SK-N-SH treated with all-trans-retinoic acid at 6 μM for 48 hours (cell line): Measurements from ENCODE around the gene RTBDN.

ENCODE experiments used
- ARNTL ChIP-seq: fragments of 450-650 bp; formaldehyde crosslinking; IDR thresholded peaks from 2 replicates; pipeline ENCODE4 v1.5.0; 2020; ENCODE audit warnings: low read depth, mild to moderate bottlenecking, moderate library complexity, borderline replicate concordance
- BACH2 ChIP-seq: fragments of 250-450 bp; sonication (Bioruptor Pico); IDR thresholded peaks from 2 replicates; pipeline ENCODE4 v1.9.0; 2021; ENCODE audit warnings: mild to moderate bottlenecking, borderline replicate concordance
- PPARA ChIP-seq: fragments of 250-450 bp; sonication (Bioruptor Pico); IDR thresholded peaks from 2 replicates; pipeline ENCODE4 v1.5.0; 2020; ENCODE audit warnings: mild to moderate bottlenecking, borderline replicate concordance
- RARB ChIP-seq: fragments of 250-450 bp; sonication (Bioruptor Pico); IDR thresholded peaks from 2 replicates; pipeline ENCODE4 v1.8.0; 2021; ENCODE audit warnings: mild to moderate bottlenecking, moderate library complexity
- SNAI2 ChIP-seq: fragments of 250-450 bp; sonication (Bioruptor Pico); IDR thresholded peaks from 2 replicates; pipeline ENCODE4 v1.5.0; 2020; ENCODE audit warnings: mild to moderate bottlenecking, moderate library complexity
- ZC3H10 ChIP-seq: fragments of 250-450 bp; sonication (Bioruptor Pico); IDR thresholded peaks from 2 replicates; pipeline ENCODE4 v1.5.1; 2021; ENCODE audit warnings: mild to moderate bottlenecking, moderate library complexity
- ZFP3 ChIP-seq: fragments of 250-450 bp; sonication (Bioruptor Pico); IDR thresholded peaks from 2 replicates; pipeline ENCODE4 v1.5.0; 2020; ENCODE audit warnings: mild to moderate bottlenecking, moderate library complexity
- ZNF8 ChIP-seq: fragments of 450-650 bp; formaldehyde crosslinking; IDR thresholded peaks from 2 replicates; pipeline ENCODE4 v1.5.0; 2020; ENCODE audit warnings: mild to moderate bottlenecking, moderate library complexity
- TF ChIP-seq, protein P1 (sequence below): fragments of 250-450 bp; sonication (Bioruptor Pico); IDR thresholded peaks from 2 replicates; pipeline ENCODE4 v1.8.0; 2020; ENCODE audit warnings: mild to moderate bottlenecking, moderate library complexity, borderline replicate concordance

GRCh38 chr19:12833418-12833737 is 1.0 kb downstream of the RTBDN start:
- no peak for TF ChIP-seq RARB (CRISPR knock-in tag)
- TF ChIP-seq ZFP3, result no peak
- no peak for TF ChIP-seq SNAI2
- TF ChIP-seq, protein P1, sequence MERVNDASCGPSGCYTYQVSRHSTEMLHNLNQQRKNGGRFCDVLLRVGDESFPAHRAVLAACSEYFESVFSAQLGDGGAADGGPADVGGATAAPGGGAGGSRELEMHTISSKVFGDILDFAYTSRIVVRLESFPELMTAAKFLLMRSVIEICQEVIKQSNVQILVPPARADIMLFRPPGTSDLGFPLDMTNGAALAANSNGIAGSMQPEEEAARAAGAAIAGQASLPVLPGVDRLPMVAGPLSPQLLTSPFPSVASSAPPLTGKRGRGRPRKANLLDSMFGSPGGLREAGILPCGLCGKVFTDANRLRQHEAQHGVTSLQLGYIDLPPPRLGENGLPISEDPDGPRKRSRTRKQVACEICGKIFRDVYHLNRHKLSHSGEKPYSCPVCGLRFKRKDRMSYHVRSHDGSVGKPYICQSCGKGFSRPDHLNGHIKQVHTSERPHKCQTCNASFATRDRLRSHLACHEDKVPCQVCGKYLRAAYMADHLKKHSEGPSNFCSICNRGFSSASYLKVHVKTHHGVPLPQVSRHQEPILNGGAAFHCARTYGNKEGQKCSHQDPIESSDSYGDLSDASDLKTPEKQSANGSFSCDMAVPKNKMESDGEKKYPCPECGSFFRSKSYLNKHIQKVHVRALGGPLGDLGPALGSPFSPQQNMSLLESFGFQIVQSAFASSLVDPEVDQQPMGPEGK (CRISPR knock-in tag), result no peak
- TF ChIP-seq ARNTL (CRISPR knock-in tag), result no peak
- no peak for TF ChIP-seq ZC3H10 (CRISPR knock-in tag)
- TF ChIP-seq ZNF8, result no peak
- no peak for TF ChIP-seq PPARA (CRISPR knock-in tag)
- TF ChIP-seq BACH2 (CRISPR knock-in tag), result no peak
